Measurements from ENCODE around the gene SMC6. TPM values are rescaled to one million over a fixed set of nuclear protein-coding genes. Genes with fewer than 3 reads are reported as not detected.

Gene SMC6
- polyA plus RNA-seq, 1 of the 3 experiments (the other 2 are of a cell fraction), result 6.5 TPM

- Histone ChIP-seq H3K27ac (ENCODE audit: low read depth in 2 of 2, low read length in 1 of 2) (no peak overlapping the region), H3K79me2 (ENCODE audit: insufficient read depth) (no peaks in the 10 kb centered on the region; the same call in 1 of the 2 replicates), H3K9me3 (no peaks in the 10 kb centered on the region), H3F3A (replicated peaks; ENCODE audit: insufficient read depth) (peaks cover 15% of the 10 kb centered on the region), H3K4me3 (ENCODE audit: low read depth in 2 of 2, low read length in 1 of 2) (no peak overlapping the region), H2AFZ (ENCODE audit: low read depth) (no peak overlapping the region), H3K4me2 (no peak overlapping the region), H3K27me3 (ENCODE audit: insufficient read depth) (no peaks in the 10 kb centered on the region), H4K20me1 (ENCODE audit: insufficient read depth) (no peaks in the 10 kb centered on the region), H3K4me1 (ENCODE audit: control insufficient read depth in 1 of 2, insufficient read depth in 2 of 2, low read depth in 1 of 2, low read length in 1 of 2) (no peaks in the 10 kb centered on the region), H3K36me3 (replicated peaks in 1 of 2; ENCODE audit: control insufficient read depth in 1 of 2, insufficient read depth in 2 of 2, low read length in 1 of 2) (peaks cover 85 to 87% of the 10 kb centered on the region in 2 experiments), H3K9ac (no peak overlapping the region), H3K9me2 (no peaks in the 10 kb centered on the region)
- ChIA-PET CTCF (interaction anchor here (1.7 to 5.5 kb wide), 6 partner anchors 8 to 431 kb away, joined by 5 to 72 read pairs (median 25); no protein-coding TSS in a partner anchor), POLR2A (no interaction called here)
- DNase-seq, result no peak
- TF ChIP-seq TEAD4 (IDR thresholded peaks at IDR 0.05; ENCODE audit: borderline replicate concordance, insufficient read depth), result no peak
- no peak for TF ChIP-seq TCF12 (IDR thresholded peaks at IDR 0.05)
- WGBS (ENCODE audit: low lambda C conversion rate), result 95% methylated on average over 4 of the region's 4 CpGs
Observed at GRCh38 chr2:17717666-17718065, 35.9 kb downstream of the SMC6 start.

- no peaks in the 10 kb centered on the region for H3K4me1 ChIP-seq (ENCODE audit: control insufficient read depth in 1 of 2, insufficient read depth in 2 of 2, low read depth in 1 of 2, low read length in 1 of 2)
- no peak overlapping the region for H3K4me2 ChIP-seq
- H3K9ac ChIP-seq, result no peak overlapping the region
- H3K9me2 ChIP-seq, result no peaks in the 10 kb centered on the region
- H3K36me3 ChIP-seq (replicated peaks in 1 of 2; ENCODE audit: control insufficient read depth in 1 of 2, insufficient read depth in 2 of 2, low read length in 1 of 2), result peaks cover 77 to 90% of the 10 kb centered on the region in 2 experiments
- H3K4me3 ChIP-seq (ENCODE audit: low read depth in 2 of 2, low read length in 1 of 2), result no peak overlapping the region
- no peaks in the 10 kb centered on the region for H3F3A ChIP-seq (replicated peaks; ENCODE audit: insufficient read depth)
- H4K20me1 ChIP-seq (ENCODE audit: insufficient read depth), result no peaks in the 10 kb centered on the region
- H3K27me3 ChIP-seq (ENCODE audit: insufficient read depth), result no peaks in the 10 kb centered on the region
- POLR2A ChIA-PET, result no interaction called here
- WGBS (ENCODE audit: low lambda C conversion rate), result 94% methylated on average over 1 of the region's 1 CpG
- H3K79me2 ChIP-seq (ENCODE audit: insufficient read depth), result no peaks in the 10 kb centered on the region
- no peak for TF ChIP-seq USF2 (IDR thresholded peaks at IDR 0.05; ENCODE audit: borderline replicate concordance, low read depth, low read length)
- TF ChIP-seq RFX5 (IDR thresholded peaks at IDR 0.05; ENCODE audit: low read length), result no peak
- no peak for TF ChIP-seq MEF2A (IDR thresholded peaks at IDR 0.05; ENCODE audit: borderline replicate concordance, low read depth)
- TF ChIP-seq SIN3A (IDR thresholded peaks at IDR 0.05; ENCODE audit: borderline replicate concordance, low read depth, low read length), result no peak
- TF ChIP-seq CTCF (IDR thresholded peaks at IDR 0.05), result no peak
- no peak for TF ChIP-seq NFIC (IDR thresholded peaks at IDR 0.05; ENCODE audit: borderline replicate concordance)
- no peak for TF ChIP-seq FOXM1 (IDR thresholded peaks at IDR 0.05; ENCODE audit: low read depth)
- TF ChIP-seq IRF3 (IDR thresholded peaks at IDR 0.05; ENCODE audit: low read depth, low read length), result no peak
- no peak for TF ChIP-seq RXRA (IDR thresholded peaks at IDR 0.05; ENCODE audit: borderline replicate concordance, low read depth)
- TF ChIP-seq GATA2 (CRISPR knock-in tag; IDR thresholded peaks at IDR 0.05), result no peak
- no peak for TF ChIP-seq TAF1 (IDR thresholded peaks at IDR 0.05; ENCODE audit: borderline replicate concordance, low read depth, low read length)
- TF ChIP-seq TCF12 (IDR thresholded peaks at IDR 0.05), result no peak
- no peak for TF ChIP-seq EP300 (IDR thresholded peaks at IDR 0.05; ENCODE audit: borderline replicate concordance in 1 of 2, low read depth in 1 of 2, low read length in 1 of 2)
- TF ChIP-seq ELF1 (IDR thresholded peaks at IDR 0.05), result no peak
- TF ChIP-seq EZH2phosphoT487 (IDR thresholded peaks at IDR 0.05; ENCODE audit: borderline replicate concordance, low read depth), result no peak
- no peak for TF ChIP-seq MAX (IDR thresholded peaks at IDR 0.05; ENCODE audit: low read depth)
- TF ChIP-seq RCOR1 (IDR thresholded peaks at IDR 0.05; ENCODE audit: low read length), result no peak
- no peak for TF ChIP-seq POLR2AphosphoS5 (IDR thresholded peaks at IDR 0.05; ENCODE audit: low read depth, low read length)
- TF ChIP-seq CHD2 (IDR thresholded peaks at IDR 0.05; ENCODE audit: low read length, partially characterized antibody), result no peak
- TF ChIP-seq MXI1 (IDR thresholded peaks at IDR 0.05; ENCODE audit: low read depth, low read length), result no peak
- CTCF ChIA-PET, result interaction anchor here (1.1 to 1.6 kb wide), 2 partner anchors 42 to 118 kb away, joined by 3 read pairs; no protein-coding TSS in a partner anchor
- H3K27ac ChIP-seq (ENCODE audit: low read depth in 2 of 2, low read length in 1 of 2), result no peak overlapping the region
- H2AFZ ChIP-seq (ENCODE audit: low read depth), result no peak overlapping the region
- no peak for DNase-seq
- H3K9me3 ChIP-seq, result no peaks in the 10 kb centered on the region
Observed at GRCh38 chr2:17713291-17713690, 40.3 kb downstream of the SMC6 start.
